Mesenchymal stem cell (in vitro differentiated cells and primary cell): ENCODE measurements around the gene NIF3L1.
A peak's percentile ranks its signal among the peaks of the same experiment; 100 is the strongest.

ENCODE experiments used
- DNase-seq: peaks from one replicate; pipeline ENCODE4 v3.0.0-alpha.2; 2013
- H2AFZ ChIP-seq: one replicate; pipeline ENCODE4 v1.6.1; 2013; ENCODE audit warnings: low read depth, mild to moderate bottlenecking, control low read depth, inconsistent platforms, low read length, moderate library complexity
- H2AK5ac ChIP-seq: 2 replicates; pipeline ENCODE4 v1.6.1; 2013; ENCODE audit warnings: low read length, moderate library complexity, mild to moderate bottlenecking, inconsistent platforms; ENCODE audit not compliant: severe bottlenecking
- H2BK120ac ChIP-seq: one replicate; pipeline ENCODE4 v1.6.1; 2013; ENCODE audit warnings: low read depth, mild to moderate bottlenecking, inconsistent platforms, low read length, moderate library complexity
- H2BK12ac ChIP-seq, 2 experiments: one replicate each; pipeline ENCODE4 v1.6.1; 2013; ENCODE audit warnings: inconsistent platforms in 2 of 2, low read length in 2 of 2, mild to moderate bottlenecking in 2 of 2, moderate library complexity in 2 of 2, control low read depth in 1 of 2
- H2BK15ac ChIP-seq: one replicate; pipeline ENCODE4 v1.6.1; 2013; ENCODE audit warnings: mild to moderate bottlenecking, low read depth, inconsistent platforms; ENCODE audit not compliant: poor library complexity, severe bottlenecking
- H2BK5ac ChIP-seq: 2 replicates; pipeline ENCODE4 v1.6.1; 2013; ENCODE audit warnings: low read depth, mild to moderate bottlenecking, low read length, control low read depth, inconsistent platforms; ENCODE audit not compliant: poor library complexity, severe bottlenecking
- H3K14ac ChIP-seq, 2 experiments: one replicate each; pipeline ENCODE4 v1.6.1; 2013; ENCODE audit warnings: inconsistent platforms in 2 of 2, low read length in 2 of 2, control low read depth in 1 of 2, mild to moderate bottlenecking in 1 of 2, moderate library complexity in 1 of 2
- H3K18ac ChIP-seq, 2 experiments: one replicate each; pipeline ENCODE4 v1.6.1; 2013; ENCODE audit warnings: inconsistent platforms in 2 of 2, low read length in 2 of 2, control low read depth in 1 of 2, low read depth in 1 of 2, mild to moderate bottlenecking in 1 of 2
- H3K23ac ChIP-seq, 2 experiments: one replicate each; pipeline ENCODE4 v1.6.1; 2013; ENCODE audit warnings: inconsistent platforms in 2 of 2, low read length in 2 of 2, mild to moderate bottlenecking in 2 of 2, moderate library complexity in 2 of 2, control low read depth in 1 of 2
- H3K27ac ChIP-seq: 2 replicates; pipeline ENCODE4 v1.5.1; 2013; ENCODE audit warnings: mild to moderate bottlenecking, moderate library complexity, low read length, control low read depth, inconsistent platforms; ENCODE audit not compliant: poor library complexity, severe bottlenecking
- H3K27me3 ChIP-seq, 2 experiments: 2 replicates each; pipeline versions ENCODE4 v1.6.1 to v1.7.0; 2013; ENCODE audit warnings: low read length in 2 of 2, mild to moderate bottlenecking in 2 of 2, moderate library complexity in 2 of 2, control low read depth in 1 of 2, inconsistent platforms in 1 of 2; ENCODE audit not compliant: control insufficient read depth in 1 of 2, insufficient read depth in 1 of 2
- H3K36me3 ChIP-seq, 2 experiments: 2 replicates each; pipeline versions ENCODE4 v1.6.1 to v1.7.0; 2013; ENCODE audit warnings: low read length in 2 of 2, control low read depth in 1 of 2, inconsistent platforms in 1 of 2, low read depth in 1 of 2, mild to moderate bottlenecking in 1 of 2; ENCODE audit not compliant: insufficient read depth in 2 of 2, control insufficient read depth in 1 of 2
- H3K4ac ChIP-seq, 2 experiments: one replicate each; pipeline ENCODE4 v1.6.1; 2013; ENCODE audit warnings: inconsistent platforms in 2 of 2, low read length in 2 of 2, mild to moderate bottlenecking in 2 of 2, moderate library complexity in 2 of 2, control low read depth in 1 of 2, low read depth in 1 of 2
- H3K4me1 ChIP-seq: 2 replicates; pipeline ENCODE4 v1.6.1; 2013; ENCODE audit warnings: low read depth, low read length, control low read depth; ENCODE audit not compliant: control insufficient read depth, insufficient read depth
- H3K4me2 ChIP-seq: 2 replicates; pipeline ENCODE4 v1.6.1; 2013; ENCODE audit warnings: low read length, mild to moderate bottlenecking, inconsistent platforms; ENCODE audit not compliant: poor library complexity, severe bottlenecking
- H3K4me3 ChIP-seq, 2 experiments: 2 replicates each; pipeline versions ENCODE4 v1.5.1 to v1.7.0; 2013; ENCODE audit warnings: low read length in 2 of 2, mild to moderate bottlenecking in 2 of 2, control low read depth in 1 of 2, low read depth in 1 of 2; ENCODE audit not compliant: insufficient read depth in 1 of 2
- H3K79me1 ChIP-seq: replicated peaks from 2 replicates; pipeline ENCODE4 v1.6.1; 2013; ENCODE audit warnings: mild to moderate bottlenecking, control low read depth, low read length, inconsistent platforms; ENCODE audit not compliant: poor library complexity, severe bottlenecking
- H3K9ac ChIP-seq: 2 replicates; pipeline ENCODE4 v1.7.0; 2013; ENCODE audit warnings: mild to moderate bottlenecking, low read length, moderate library complexity
- H3K9me3 ChIP-seq: 2 replicates; pipeline ENCODE4 v1.7.0; 2013; ENCODE audit warnings: mild to moderate bottlenecking, low read length; ENCODE audit not compliant: control insufficient read depth
- H4K8ac ChIP-seq: one replicate; pipeline ENCODE4 v1.6.1; 2013; ENCODE audit warnings: inconsistent platforms, mild to moderate bottlenecking, low read length, moderate library complexity
- H4K91ac ChIP-seq: one replicate; pipeline ENCODE4 v1.6.1; 2013; ENCODE audit warnings: mild to moderate bottlenecking, low read length, inconsistent platforms
- WGBS: methylation state at CpG from one replicate; pipeline ENCODE4 v1.1.7; 2013; ENCODE audit warnings: mixed read lengths; 5-methylcytosine and 5-hydroxymethylcytosine counted together

Gene NIF3L1

GRCh38 chr2:200901459-200902072, 12.4 kb downstream of the NIF3L1 start:
- Histone ChIP-seq H2BK5ac (no peak overlapping the region), H2BK12ac (no peak overlapping the region), H3K79me1 (peaks cover 10% of the 10 kb centered on the region), H3K27me3 (no peaks in the 10 kb centered on the region), H2BK15ac (no peak overlapping the region), H4K8ac (no peak overlapping the region), H3K9ac (peak overlapping the region; percentile 51), H3K9me3 (no peaks in the 10 kb centered on the region), H3K14ac (no peak overlapping the region), H3K18ac (no peak overlapping the region), H4K91ac (no peak overlapping the region), H2AFZ (no peak overlapping the region), H3K4me3 (no peak overlapping the region), H2BK120ac (no peak overlapping the region), H3K36me3 (peaks cover 6 to 78% of the 10 kb centered on the region in 2 experiments), H3K4me2 (no peak overlapping the region), H3K23ac (no peak overlapping the region), H2AK5ac (no peak overlapping the region), H3K4ac (no peak overlapping the region), H3K27ac (no peak overlapping the region), H3K4me1 (no peaks in the 10 kb centered on the region)
- DNase-seq, result peak; percentile 91
- WGBS, result 15% methylated on average over 4 of the region's 4 CpGs

GRCh38 chr2:200905618-200906296, 16.6 kb downstream of the NIF3L1 start:
- Histone ChIP-seq H4K91ac (no peak overlapping the region), H2BK120ac (no peak overlapping the region), H3K27me3 (no peaks in the 10 kb centered on the region), H3K27ac (no peak overlapping the region), H2BK15ac (no peak overlapping the region), H3K4me2 (no peak overlapping the region), H3K18ac (no peak overlapping the region), H3K4ac (no peak overlapping the region), H3K4me1 (no peaks in the 10 kb centered on the region), H3K9me3 (no peaks in the 10 kb centered on the region), H3K36me3 (peaks cover 21 to 64% of the 10 kb centered on the region in 2 experiments), H3K4me3 (no peak overlapping the region), H3K23ac (no peak overlapping the region), H2AFZ (no peak overlapping the region), H2BK12ac (no peak overlapping the region), H4K8ac (no peak overlapping the region), H3K79me1 (peaks cover 10% of the 10 kb centered on the region), H2AK5ac (no peak overlapping the region), H3K14ac (no peak overlapping the region), H3K9ac (no peak overlapping the region), H2BK5ac (no peak overlapping the region)
- DNase-seq, result peak; percentile 75
- WGBS, result no CpG with 5 or more reads among the region's 2 CpGs

- Histone ChIP-seq H3K9me3 (no peaks in the 10 kb centered on the region), H4K8ac (no peak overlapping the region), H2AFZ (no peak overlapping the region), H4K91ac (no peak overlapping the region), H3K18ac (no peak overlapping the region), H3K23ac (no peak overlapping the region), H3K4me1 (no peaks in the 10 kb centered on the region), H3K36me3 (peaks cover 21 to 67% of the 10 kb centered on the region in 2 experiments), H3K14ac (no peak overlapping the region), H3K9ac (no peak overlapping the region), H2BK12ac (no peak overlapping the region), H3K27me3 (no peaks in the 10 kb centered on the region), H3K79me1 (peaks cover 8% of the 10 kb centered on the region), H2BK5ac (no peak overlapping the region), H3K27ac (no peak overlapping the region), H2AK5ac (no peak overlapping the region), H3K4me3 (no peak overlapping the region), H2BK15ac (no peak overlapping the region), H3K4ac (no peak overlapping the region), H2BK120ac (no peak overlapping the region), H3K4me2 (no peak overlapping the region)
- DNase-seq, result no peak
- 100% methylated on average over 2 of the region's 4 CpGs for WGBS
Measured at GRCh38 chr2:200909958-200910357, 20.8 kb downstream of the NIF3L1 start.

- Histone ChIP-seq H2AFZ (no peak overlapping the region), H3K79me1 (peaks cover 5% of the 10 kb centered on the region), H2BK5ac (no peak overlapping the region), H3K27ac (no peak overlapping the region), H2BK120ac (no peak overlapping the region), H3K4me1 (no peaks in the 10 kb centered on the region), H3K23ac (no peak overlapping the region), H3K36me3 (peaks cover 26 to 76% of the 10 kb centered on the region in 2 experiments), H3K14ac (no peak overlapping the region), H2AK5ac (no peak overlapping the region), H3K9ac (peak overlapping the region; percentile 35), H4K8ac (no peak overlapping the region), H2BK15ac (no peak overlapping the region), H4K91ac (no peak overlapping the region), H3K27me3 (no peaks in the 10 kb centered on the region), H3K9me3 (no peaks in the 10 kb centered on the region), H3K18ac (no peak overlapping the region), H3K4ac (no peak overlapping the region), H2BK12ac (no peak overlapping the region), H3K4me3 (no peak overlapping the region), H3K4me2 (no peak overlapping the region)
- DNase-seq, result peak; percentile 22
Measured at GRCh38 chr2:200913654-200914053, 24.5 kb downstream of the NIF3L1 start.
